Right lobe of liver (tissue), 6 donors: ENCODE data around the gene ZNF528. TPM values are rescaled to one million over a fixed set of nuclear protein-coding genes. Genes with fewer than 3 reads are reported as not detected.

Experiments
- ATAC-seq, 4 donors: fragments of 200-7000 bp; cut with Tn5 transposase; one replicate each; pipeline ENCODE4 v1.9.1; 2020; ENCODE audit warnings: mild to moderate bottlenecking in 4 of 4, moderate library complexity in 4 of 4
- DNase-seq, 3 donors: peaks; one replicate each; pipeline ENCODE4 v3.0.0-alpha.2; 2020
- H3K27ac ChIP-seq, 3 donors: fragments of 200-600 bp; one replicate each; pipeline ENCODE4 v1.8.0; 2022
- H3K27me3 ChIP-seq, 2 donors: fragments of 200-600 bp; one replicate each; pipeline ENCODE4 v1.8.0; 2022
- H3K36me3 ChIP-seq, 4 donors: fragments of 200-600 bp; sonication (generic) in 1 of 4; one replicate each; pipeline versions ENCODE4 v1.5.1 to v1.8.0; 2017 to 2022; ENCODE audit warnings: control low read depth in 1 of 4
- H3K4me1 ChIP-seq, 4 donors: fragments of 200-600 bp; sonication (generic) in 1 of 4; one replicate each; pipeline versions ENCODE4 v1.5.1 to v1.8.0; 2017 to 2022; ENCODE audit warnings: control low read depth in 1 of 4
- H3K4me3 ChIP-seq, 3 donors: fragments of 200-600 bp; one replicate each; pipeline ENCODE4 v1.8.0; 2022
- H3K9me3 ChIP-seq, 4 donors: fragments of 200-600 bp; sonication (generic) in 1 of 4; one replicate each; pipeline versions ENCODE4 v1.5.1 to v1.8.0; 2017 to 2022; ENCODE audit warnings: control low read depth in 1 of 4
- CTCF ChIP-seq, 4 donors: fragments of 200-600 bp in 3 of 4; fragments of 450-650 bp in 1 of 4; IDR thresholded peaks; one replicate each; pipeline versions ENCODE4 v1.5.1 to v1.8.0; 2016 to 2022; ENCODE audit warnings: antibody characterized with exemption in 4 of 4, mild to moderate bottlenecking in 2 of 4
- POLR2A ChIP-seq: fragments of 450-650 bp; IDR thresholded peaks from one replicate; pipeline ENCODE4 v1.6.1; 2017; ENCODE audit warnings: antibody characterized with exemption, mild to moderate bottlenecking
- WGBS: methylation state at CpG from one replicate; pipeline ENCODE4 v1.1.6; 2018; ENCODE audit warnings: low coverage, low lambda C conversion rate; ENCODE audit not compliant: insufficient coverage; ENCODE audit errors: missing lambda C conversion rate; 5-methylcytosine and 5-hydroxymethylcytosine counted together
- intact Hi-C, 2 donors: fragments of 100-400 bp; cut with DNase I; formaldehyde crosslinking; loops; one replicate each; pipeline versions ENCODE4 v1.11.2 to v1.14.1; 2022
- long read RNA-seq: library from polyadenylated mRNA; unstranded; transcript quantifications from one replicate; pipeline ENCODE4 v2.0.0, GENCODE V29; 2019
- total RNA-seq, 6 experiments: library from RNA; depleted of rRNA in 2 of 6; stranded (reverse); fragments of >200 nt in 2 of 6; fragmentation: NEBNext Ultra II Directional in 3 of 6; extraction: Animal tissue kit (Norgen Biotek cat#: 25700) in 3 of 6; gene quantifications; one replicate each; pipeline versions ENCODE4 v1.1.0 to v1.2.4, GENCODE V29; 2016 to 2023
- donor health status: DM: no; HTN: yes; CAD: no.
- donor health status: DM: no; HTN: no; CAD: no.
- donor health status: DM: no; HTN: no; CAD: no.
- donor health status: DM: no; HTN: yes; CAD: no.
- donor health status: DM: no; HTN: yes; CAD: no.

ZNF528 gene
- total RNA-seq = 1 to 10 TPM; 1.9 to 7.5 (median 3.5) TPM
- long read RNA-seq = 0 reads

- ATAC-seq (peak; percentile 98 to 100 (median 100)), DNase-seq (peak; percentile 94 to 96 (median 94))
- peak within 1 kb of the TSS in 2 of 3 donors; percentile 5 to 36 for H3K27ac ChIP-seq
- no peaks in the 10 kb centered on the region for H3K27me3 ChIP-seq
- H3K36me3 ChIP-seq = peaks cover 0 to 9% (median 0%) of the 10 kb centered on the region in 4 donors
- TF ChIP-seq CTCF (IDR thresholded peaks at IDR 0.05) (no peak), POLR2A (peak; percentile 23)
- peak within 1 kb of the TSS; percentile 54 to 75 (median 54) for H3K4me3 ChIP-seq
- WGBS = 1% methylated on average over 12 of the region's 36 CpGs
- H3K9me3 ChIP-seq = peaks cover 0 to 3% (median 0%) of the 10 kb centered on the region in 4 donors
- intact Hi-C loops = no loop called here
- H3K4me1 ChIP-seq = no peaks in the 10 kb centered on the region
Observed at GRCh38 chr19:52397310-52398080, at the start of gene ZNF528. Gene ZNF528, plus strand, starts transcription at chr19:52397849. Its CDS starts 4,165 bp downstream, at chr19:52402014.

- intact Hi-C loops = no loop called here
- Histone ChIP-seq H3K9me3 (peaks cover 0 to 14% (median 0%) of the 10 kb centered on the region in 4 donors), H3K27ac (no peak overlapping the region), H3K4me3 (no peak overlapping the region), H3K36me3 (no peaks in the 10 kb centered on the region), H3K4me1 (no peaks in the 10 kb centered on the region), H3K27me3 (no peaks in the 10 kb centered on the region)
- no peak for DNase-seq
- 67% methylated on average over 3 of the region's 9 CpGs for WGBS
- no peak for TF ChIP-seq POLR2A
- TF ChIP-seq CTCF (IDR thresholded peaks at IDR 0.05) = no peak
- ATAC-seq = no peak
Observed at GRCh38 chr19:52351512-52351911, 46.1 kb upstream of the ZNF528 start.

DNA sequence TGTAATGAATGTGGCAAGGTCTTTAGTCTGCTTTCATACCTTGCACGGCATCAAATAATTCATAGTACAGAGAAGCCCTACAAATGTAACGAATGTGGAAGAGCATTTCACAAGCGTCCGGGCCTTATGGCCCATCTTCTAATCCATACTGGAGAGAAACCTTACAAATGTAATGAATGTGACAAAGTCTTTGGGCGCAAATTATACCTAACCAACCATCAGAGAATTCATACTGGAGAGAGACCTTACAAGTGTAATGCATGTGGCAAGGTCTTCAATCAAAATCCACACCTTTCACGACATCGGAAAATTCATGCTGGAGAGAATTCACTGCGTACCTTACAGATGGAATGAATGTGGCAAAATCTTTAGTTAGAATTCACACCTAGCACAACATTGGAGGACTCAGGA is 31.2 kb upstream of the ZNF528 start:
- peaks cover 0 to 40% (median 8%) of the 10 kb centered on the region in 4 donors for H3K9me3 ChIP-seq

More for the DNA sequence above, 31.2 kb upstream of the ZNF528 start:
- no peaks in the 10 kb centered on the region for H3K4me1 ChIP-seq
- no peak overlapping the region for H3K27ac ChIP-seq
- 94% methylated on average over 8 of the region's 8 CpGs for WGBS
- ATAC-seq (no peak), DNase-seq (no peak)
- no peaks in the 10 kb centered on the region for H3K36me3 ChIP-seq
- TF ChIP-seq POLR2A = no peak
- no peak for TF ChIP-seq CTCF (IDR thresholded peaks at IDR 0.05)
- H3K4me3 ChIP-seq = no peak overlapping the region
- intact Hi-C loops = no loop called here
- H3K27me3 ChIP-seq = no peaks in the 10 kb centered on the region
